HG02642 (cell line): ENCODE data around the gene PRPF38A.
"Not testable (repeated sequence)": the region's sequence is repeated elsewhere in the genome, so short reads cannot be mapped to it uniquely, and the experiment has no call there.

Experiments
- ATAC-seq: cut with Tn5 transposase; IDR thresholded peaks from one replicate; pipeline ENCODE4 v1.9.1; 2021; ENCODE audit warnings: mild to moderate bottlenecking; ENCODE audit not compliant: unreplicated experiment, poor library complexity

The PRPF38A gene

GRCh38 chr1:52404116-52404974, at the start of gene PRPF38A, which contains the start of gene ORC1:
PRPF38A (plus strand) TSS chr1:52404602; CDS start chr1:52404750, 148 bp downstream.
ORC1 (minus strand) TSS chr1:52404423; CDS start chr1:52402223, 2,200 bp downstream.
- ATAC-seq = peak; percentile 94

GRCh38 chr1:52355436-52355835, 49.0 kb upstream of the PRPF38A start:
- ATAC-seq = no peak

GRCh38 chr1:52355847-52356505, 48.4 kb upstream of the PRPF38A start:
- ATAC-seq = no peak

GRCh38 chr1:52356818-52357355, 47.5 kb upstream of the PRPF38A start:
- ATAC-seq = no peak

- no peak for ATAC-seq
These were observed 47.0 kb upstream of the PRPF38A start for GRCh38 chr1:52357397-52357796.

GRCh38 chr1:52358851-52359497, 45.4 kb upstream of the PRPF38A start:
- ATAC-seq = no peak

GRCh38 chr1:52359676-52360594, 44.5 kb upstream of the PRPF38A start:
- ATAC-seq = no peak

- no peak for ATAC-seq
These were observed 43.8 kb upstream of the PRPF38A start for GRCh38 chr1:52360595-52360968.

- ATAC-seq = no peak
These were observed 40.1 kb upstream of the PRPF38A start for GRCh38 chr1:52364235-52364839.

GRCh38 chr1:52365071-52365745, 39.2 kb upstream of the PRPF38A start:
- peak; percentile 0 for ATAC-seq

- peak; percentile 87 for ATAC-seq
These were observed 38.5 kb upstream of the PRPF38A start, which contains the start of gene CC2D1B for GRCh38 chr1:52365746-52366516. CC2D1B (minus strand) TSS chr1:52366205; CDS start chr1:52364620, 1,585 bp downstream.

- ATAC-seq = no peak
These were observed 37.9 kb upstream of the PRPF38A start for GRCh38 chr1:52366517-52366827.

GRCh38 chr1:52367272-52367671, 37.1 kb upstream of the PRPF38A start:
- no peak for ATAC-seq

- ATAC-seq = no peak
These were observed 35.8 kb upstream of the PRPF38A start for GRCh38 chr1:52368383-52369172.

GRCh38 chr1:52369851-52370250, 34.6 kb upstream of the PRPF38A start:
- not testable (repeated sequence) for ATAC-seq

GRCh38 chr1:52385376-52385775, 19.0 kb upstream of the PRPF38A start:
- no peak for ATAC-seq

- ATAC-seq = no peak
These were observed 17.9 kb upstream of the PRPF38A start for GRCh38 chr1:52386458-52386857.
